LNCAP (cell line): ENCODE measurements around the gene HSDL2.

ENCODE experiments used
- TF ChIP-seq, protein P1 (sequence below): fragments of 450-650 bp; IDR thresholded peaks from 2 replicates; pipeline ENCODE4 v1.5.1; 2017; ENCODE audit warnings: mild to moderate bottlenecking

Gene HSDL2

GRCh38 chr9:112337547-112337946, 42.4 kb upstream of the HSDL2 start:
- TF ChIP-seq, protein P1, sequence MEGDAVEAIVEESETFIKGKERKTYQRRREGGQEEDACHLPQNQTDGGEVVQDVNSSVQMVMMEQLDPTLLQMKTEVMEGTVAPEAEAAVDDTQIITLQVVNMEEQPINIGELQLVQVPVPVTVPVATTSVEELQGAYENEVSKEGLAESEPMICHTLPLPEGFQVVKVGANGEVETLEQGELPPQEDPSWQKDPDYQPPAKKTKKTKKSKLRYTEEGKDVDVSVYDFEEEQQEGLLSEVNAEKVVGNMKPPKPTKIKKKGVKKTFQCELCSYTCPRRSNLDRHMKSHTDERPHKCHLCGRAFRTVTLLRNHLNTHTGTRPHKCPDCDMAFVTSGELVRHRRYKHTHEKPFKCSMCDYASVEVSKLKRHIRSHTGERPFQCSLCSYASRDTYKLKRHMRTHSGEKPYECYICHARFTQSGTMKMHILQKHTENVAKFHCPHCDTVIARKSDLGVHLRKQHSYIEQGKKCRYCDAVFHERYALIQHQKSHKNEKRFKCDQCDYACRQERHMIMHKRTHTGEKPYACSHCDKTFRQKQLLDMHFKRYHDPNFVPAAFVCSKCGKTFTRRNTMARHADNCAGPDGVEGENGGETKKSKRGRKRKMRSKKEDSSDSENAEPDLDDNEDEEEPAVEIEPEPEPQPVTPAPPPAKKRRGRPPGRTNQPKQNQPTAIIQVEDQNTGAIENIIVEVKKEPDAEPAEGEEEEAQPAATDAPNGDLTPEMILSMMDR: no peak

DNA sequence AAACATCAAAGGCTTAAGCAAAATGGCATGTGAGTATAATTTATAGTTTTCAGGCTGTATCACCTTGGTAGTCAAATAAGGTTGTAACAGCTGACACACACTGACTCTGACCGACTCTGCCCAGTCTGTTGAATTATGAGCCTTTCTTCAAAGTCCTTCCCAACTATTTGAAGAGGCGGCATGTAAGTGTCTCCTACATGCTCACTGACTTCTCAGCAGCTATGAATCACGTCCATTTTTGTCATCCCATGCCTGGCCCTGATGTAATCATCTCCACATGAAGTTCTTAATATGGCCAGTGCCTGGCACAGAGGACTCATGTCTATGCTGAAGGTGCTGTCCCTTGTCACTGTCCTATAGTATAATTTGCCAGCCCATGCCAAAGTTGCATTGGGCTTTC, 41.3 kb upstream of the HSDL2 start:
- TF ChIP-seq, protein P1: no peak

DNA sequence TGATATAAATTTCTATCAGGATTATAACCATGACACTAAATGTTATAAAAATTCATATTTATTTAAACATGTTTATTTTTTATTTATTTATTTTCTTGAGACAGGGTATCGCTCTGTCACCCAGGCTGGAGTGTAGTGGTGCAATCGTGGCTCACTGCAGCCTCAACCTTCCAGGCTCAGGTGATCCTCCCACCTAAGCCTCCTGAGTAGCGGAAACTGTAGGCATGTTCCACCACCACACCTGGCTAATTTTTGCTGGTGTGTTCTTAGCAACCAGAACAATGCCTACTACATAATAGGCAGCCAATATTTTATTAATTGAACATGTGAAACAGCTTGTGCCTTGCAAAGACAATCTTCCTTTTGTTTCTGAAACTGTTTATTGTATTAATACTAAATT, 40.0 kb upstream of the HSDL2 start:
- TF ChIP-seq, protein P1: no peak

DNA sequence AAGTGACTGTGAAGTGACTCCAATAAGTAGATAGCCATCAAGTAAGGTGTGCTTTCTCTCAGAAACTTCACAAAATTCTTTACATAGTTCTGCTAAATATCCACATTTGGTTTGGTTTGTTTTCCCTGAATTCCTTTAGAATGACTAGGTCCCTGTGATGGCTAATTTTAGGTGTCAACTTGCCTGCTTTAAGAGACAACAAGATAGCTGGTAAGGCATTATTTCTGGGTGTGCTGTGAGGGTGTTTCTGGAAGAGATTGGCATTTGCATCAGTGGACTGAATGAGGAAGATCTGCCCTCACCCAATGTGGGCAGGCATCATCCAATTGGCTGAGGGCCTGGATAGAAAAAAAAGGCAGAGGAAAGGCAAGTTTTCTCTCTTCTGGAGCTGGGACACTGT, 38.2 kb upstream of the HSDL2 start:
- TF ChIP-seq, protein P1: no peak

DNA sequence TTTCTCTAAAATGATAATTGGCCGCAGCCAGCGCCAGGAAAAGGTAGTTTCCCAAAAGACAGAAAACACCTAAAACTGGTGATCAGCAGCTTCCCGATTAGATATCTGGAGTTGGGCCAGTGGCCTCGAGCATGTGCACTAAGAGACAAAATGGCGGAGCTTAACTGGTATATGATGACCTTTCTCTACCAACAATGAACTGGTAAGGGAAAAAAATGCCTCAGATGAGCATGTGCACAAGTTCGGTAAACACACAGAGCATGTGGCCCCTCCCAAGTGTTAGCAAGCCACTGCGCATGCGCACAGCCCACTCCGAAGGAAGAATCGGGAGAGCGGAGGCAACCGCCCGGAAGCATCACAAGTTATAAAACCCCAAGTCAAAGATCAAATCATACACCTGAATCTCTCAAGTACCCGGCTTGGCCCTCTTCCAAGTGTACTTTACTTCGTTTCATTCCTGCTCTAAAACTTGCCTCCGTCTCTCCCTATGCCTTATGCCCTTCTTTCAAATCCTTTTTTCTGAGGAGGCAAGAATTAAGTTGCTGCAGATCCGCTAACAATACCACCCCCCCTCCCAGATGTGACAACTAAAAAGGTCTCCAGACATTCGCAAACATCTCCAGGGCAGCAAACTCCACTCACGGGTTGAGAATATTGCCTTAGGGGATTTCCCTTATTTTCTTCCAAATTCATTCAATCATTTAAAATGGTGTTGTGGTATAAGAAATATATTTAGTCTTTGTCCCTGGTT, 31.5 kb upstream of the HSDL2 start:
- TF ChIP-seq, protein P1: no peak

DNA sequence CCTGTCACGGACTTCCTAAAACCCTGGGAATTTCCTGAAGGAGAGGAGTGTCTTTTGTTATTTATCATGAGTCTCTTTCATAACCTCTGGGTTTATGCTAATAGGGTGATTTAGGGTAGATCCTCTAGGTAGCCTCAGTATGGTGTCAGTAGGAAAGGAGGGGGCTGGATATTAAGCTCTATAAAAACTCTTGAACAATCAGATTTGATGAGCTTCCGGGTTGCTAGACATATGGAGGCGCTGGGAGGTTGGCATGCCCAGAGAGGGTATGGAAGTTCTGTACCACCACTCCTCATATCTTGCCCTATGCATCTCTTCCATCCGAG, 30.9 kb upstream of the HSDL2 start:
- TF ChIP-seq, protein P1: no peak

DNA sequence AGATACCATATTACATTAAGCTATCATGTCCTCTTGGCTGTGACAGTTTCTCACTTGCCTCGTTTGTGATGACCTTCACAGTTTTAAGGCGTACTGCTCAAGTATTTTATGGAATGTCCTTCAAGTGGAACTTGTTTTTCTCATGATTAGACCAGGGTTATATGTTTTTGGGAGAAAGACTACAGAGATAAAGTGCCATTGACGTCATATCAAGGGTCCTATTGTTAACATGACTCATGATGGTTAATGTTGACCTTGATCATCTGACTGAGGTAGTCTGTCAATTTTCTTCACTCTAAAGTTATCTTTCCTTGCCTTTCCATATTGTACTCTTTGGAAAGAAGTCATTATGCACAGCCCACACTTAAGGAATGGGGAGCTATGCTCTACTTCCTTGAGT, 28.7 kb upstream of the HSDL2 start:
- TF ChIP-seq, protein P1: no peak

- TF ChIP-seq, protein P1: no peak
Measured at GRCh38 chr9:112352209-112352608, 27.7 kb upstream of the HSDL2 start.
